Activated naive CD8-positive, alpha-beta T cell (primary cell): Measurements from ENCODE around the gene TLR1.

Experiments
- H3K27ac Mint-ChIP-seq: one replicate; pipeline ENCODE4 v1.8.0; 2021; ENCODE audit warnings: mixed read lengths
- H3K27me3 Mint-ChIP-seq: one replicate; pipeline ENCODE4 v1.8.0; 2021; ENCODE audit warnings: mixed read lengths
- H3K36me3 Mint-ChIP-seq: one replicate; pipeline ENCODE4 v1.8.0; 2021; ENCODE audit warnings: mixed read lengths
- H3K4me1 Mint-ChIP-seq: one replicate; pipeline ENCODE4 v1.8.0; 2021; ENCODE audit warnings: low read depth, mixed read lengths
- H3K4me3 Mint-ChIP-seq: one replicate; pipeline ENCODE4 v1.8.0; 2021; ENCODE audit warnings: mild to moderate bottlenecking, mixed read lengths
- H3K9me3 Mint-ChIP-seq: one replicate; pipeline ENCODE4 v1.8.0; 2021; ENCODE audit warnings: low read depth, mixed read lengths

Gene TLR1

DNA sequence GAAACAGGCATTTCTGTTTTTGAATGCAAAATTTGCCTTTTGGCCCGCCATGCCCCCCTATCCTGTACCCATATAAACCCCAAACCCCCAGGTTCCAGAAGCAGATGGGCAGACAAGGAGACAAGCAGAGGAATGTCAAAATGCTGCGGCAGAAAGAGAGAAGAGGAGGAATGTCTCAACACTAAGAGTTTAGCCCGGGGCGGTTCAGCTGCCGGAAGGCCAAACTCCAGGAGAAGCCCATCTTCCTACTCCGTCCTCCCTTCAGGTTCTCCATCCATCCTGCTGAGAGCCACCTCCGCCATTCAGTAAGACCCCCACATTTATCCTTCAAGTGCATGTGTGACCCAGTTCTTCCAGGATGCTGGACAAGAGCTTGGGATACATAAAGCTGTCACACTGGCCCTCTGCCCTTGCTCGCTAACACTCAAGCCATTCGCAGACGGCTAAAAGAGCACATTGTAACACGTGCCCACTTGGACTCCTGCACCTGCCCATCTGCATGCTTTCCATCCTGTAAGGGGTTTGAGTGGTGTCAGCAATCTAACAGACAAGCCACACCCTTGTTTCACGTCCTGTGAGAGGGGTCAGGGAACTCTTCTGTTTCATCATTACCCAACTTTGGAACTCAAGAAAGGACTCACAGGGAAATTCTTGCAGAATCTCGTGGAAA lies 53.1 kb downstream of the TLR1 start:
- no peak overlapping the region for H3K4me3 Mint-ChIP-seq

DNA sequence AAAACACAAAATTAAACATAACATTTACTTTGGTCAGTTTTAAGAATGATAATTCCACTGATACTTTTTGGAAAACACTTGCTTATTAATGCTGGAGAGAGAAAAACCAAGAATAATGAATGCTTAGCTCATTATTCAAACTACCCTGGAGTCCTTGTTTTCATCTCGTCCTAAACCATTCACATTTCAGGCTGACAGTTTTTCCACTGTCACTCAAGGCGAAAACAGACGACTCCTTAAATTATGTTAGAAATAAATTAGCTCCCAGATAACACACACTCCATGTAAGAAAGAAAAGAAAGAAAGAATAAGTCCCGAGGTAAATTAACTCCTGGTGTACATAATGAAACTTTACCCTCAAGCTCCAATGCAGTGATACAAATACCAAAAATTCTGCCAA lies 55.3 kb downstream of the TLR1 start:
- Mint-ChIP-seq H3K9me3 (peaks cover 11% of the 10 kb centered on the region), H3K36me3 (peaks cover 5% of the 10 kb centered on the region), H3K27me3 (no peaks in the 10 kb centered on the region), H3K4me1 (peaks cover 1% of the 10 kb centered on the region), H3K4me3 (no peak overlapping the region), H3K27ac (no peak overlapping the region)

More for the DNA sequence above, 53.1 kb downstream of the TLR1 start:
- Mint-ChIP-seq H3K36me3 (peaks cover 5% of the 10 kb centered on the region), H3K4me1 (peaks cover 1% of the 10 kb centered on the region), H3K27ac (no peak overlapping the region), H3K27me3 (no peaks in the 10 kb centered on the region), H3K9me3 (peaks cover 11% of the 10 kb centered on the region)

GRCh38 chr4:38747629-38748028 lies 57.0 kb downstream of the TLR1 start:
- Mint-ChIP-seq H3K9me3 (peaks cover 11% of the 10 kb centered on the region), H3K36me3 (peaks cover 5% of the 10 kb centered on the region), H3K4me3 (no peak overlapping the region), H3K4me1 (peaks cover 1% of the 10 kb centered on the region), H3K27me3 (no peaks in the 10 kb centered on the region), H3K27ac (no peak overlapping the region)
